ENCODE data around the gene ANKRD33.

The ANKRD33 gene, protein sequence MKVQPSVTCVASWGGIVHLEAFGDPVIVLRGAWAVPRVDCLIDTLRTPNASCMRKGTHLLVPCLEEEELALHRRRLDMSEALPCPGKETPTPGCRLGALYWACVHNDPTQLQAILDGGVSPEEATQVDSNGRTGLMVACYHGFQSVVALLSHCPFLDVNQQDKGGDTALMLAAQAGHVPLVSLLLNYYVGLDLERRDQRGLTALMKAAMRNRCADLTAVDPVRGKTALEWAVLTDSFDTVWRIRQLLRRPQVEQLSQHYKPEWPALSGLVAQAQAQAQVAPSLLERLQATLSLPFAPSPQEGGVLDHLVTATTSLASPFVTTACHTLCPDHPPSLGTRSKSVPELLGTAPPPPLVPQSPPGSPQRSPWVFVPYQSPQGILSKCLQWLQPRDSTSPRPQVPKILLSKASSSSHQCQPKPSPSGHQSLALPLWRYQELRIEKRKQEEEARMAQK

DNA sequence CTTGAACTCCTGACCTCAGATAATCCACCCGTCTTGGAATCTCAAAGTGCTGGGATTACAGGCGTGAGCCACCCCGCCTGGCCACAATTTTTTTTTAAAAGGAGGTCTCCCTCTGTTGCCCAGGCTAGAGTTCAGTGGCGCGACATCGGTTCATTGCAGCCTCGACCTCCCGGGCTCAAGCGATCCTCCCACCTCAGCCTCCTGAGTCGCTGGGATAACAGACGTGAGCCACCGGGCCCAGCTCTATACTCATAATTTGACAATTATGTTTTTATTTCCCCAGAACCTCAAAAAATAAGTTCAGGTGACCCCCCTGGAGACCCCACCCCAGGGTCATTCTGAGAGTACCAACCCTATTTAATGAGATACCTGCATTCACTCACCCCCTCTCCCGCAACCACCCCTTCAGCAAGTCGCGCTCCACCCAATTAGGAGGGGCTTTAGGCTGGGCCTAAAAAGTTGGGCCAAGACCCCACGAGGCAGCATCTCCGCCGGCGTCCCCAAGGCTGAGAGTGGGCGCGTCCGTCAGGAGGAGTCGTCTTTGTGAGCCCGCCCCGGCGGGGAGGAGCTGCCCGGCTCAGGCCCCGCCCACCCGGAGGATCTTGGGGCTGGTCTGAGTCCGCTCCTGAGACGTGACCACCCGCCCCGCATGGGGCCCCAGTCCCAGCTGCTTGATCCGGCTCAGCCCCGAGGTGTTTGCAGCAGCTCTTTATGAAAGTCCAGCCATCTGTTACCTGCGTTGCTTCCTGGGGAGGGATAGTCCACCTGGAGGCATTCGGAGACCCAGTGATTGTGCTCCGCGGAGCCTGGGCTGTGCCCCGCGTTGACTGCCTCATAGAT lies at the start of gene ANKRD33:
TSS of gene ANKRD33 (plus strand) at position 628 of the 840 bp plus-strand sequence. CDS start at position 712, 84 bp downstream.
- peak; percentile 35 to 69 for DNase-seq
- TF ChIP-seq POLR2A (IDR thresholded peaks at IDR 0.05; ENCODE audit: low read length) (no peak), GATA1 (IDR thresholded peaks at IDR 0.05; ENCODE audit: low read depth, low read length) (no peak)

DNA sequence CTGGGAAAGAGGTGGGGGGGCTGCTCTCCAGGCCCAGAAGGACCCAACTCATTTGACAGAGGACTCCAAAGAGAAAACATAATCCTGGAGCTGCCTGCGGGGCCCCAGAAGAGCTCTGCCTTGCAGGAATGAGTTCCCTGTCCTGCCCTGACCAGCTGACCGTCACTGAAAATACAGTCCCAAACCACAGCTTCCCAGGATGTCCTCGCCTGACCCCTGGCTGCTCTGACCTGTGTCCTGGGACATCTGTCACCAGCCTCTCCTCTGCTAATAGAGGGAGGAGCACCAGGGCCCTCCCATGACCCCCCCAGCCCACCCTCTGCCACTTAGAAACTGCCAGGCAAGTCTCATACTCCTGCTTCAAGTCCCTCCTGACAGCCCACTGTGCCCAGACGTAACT lies 49.1 kb upstream of the ANKRD33 start:
- TF ChIP-seq POLR2A (IDR thresholded peaks at IDR 0.05; ENCODE audit: low read length) = no peak
- TF ChIP-seq GATA1 (IDR thresholded peaks at IDR 0.05; ENCODE audit: low read depth, low read length) = no peak
- no peak for DNase-seq

DNA sequence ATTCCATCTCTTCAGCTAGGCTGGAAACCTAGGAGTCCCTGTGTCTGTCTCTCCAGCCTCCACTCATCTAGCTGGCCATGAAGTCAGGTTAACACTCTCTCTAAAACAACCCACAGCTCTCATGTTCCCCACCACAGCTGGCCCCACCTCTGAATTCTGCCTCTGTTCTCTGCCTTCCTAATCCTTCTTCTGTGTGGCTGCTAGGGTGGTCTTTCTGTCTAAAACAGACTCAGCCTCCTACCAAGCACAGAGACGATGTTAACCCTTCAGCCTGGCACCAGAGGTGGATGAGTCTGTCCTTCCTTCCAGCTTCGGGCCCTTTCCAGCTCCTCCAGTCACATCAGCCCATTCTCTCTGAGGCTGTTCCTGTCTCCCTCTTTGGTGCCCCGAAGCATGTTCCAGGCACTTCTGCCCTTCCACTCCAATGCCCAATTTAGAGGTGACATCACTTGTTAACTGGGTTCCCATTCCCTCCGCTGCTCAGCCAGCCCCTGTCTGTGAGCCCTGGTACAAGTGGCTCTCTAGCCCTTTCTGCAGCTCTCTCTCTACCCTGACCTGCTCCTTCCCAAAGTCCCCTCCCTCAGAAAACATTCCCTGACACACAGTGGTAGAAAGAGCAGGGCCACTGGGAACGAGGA lies 48.5 kb upstream of the ANKRD33 start:
- TF ChIP-seq POLR2A (IDR thresholded peaks at IDR 0.05; ENCODE audit: low read length) = no peak
- no peak for DNase-seq

DNA sequence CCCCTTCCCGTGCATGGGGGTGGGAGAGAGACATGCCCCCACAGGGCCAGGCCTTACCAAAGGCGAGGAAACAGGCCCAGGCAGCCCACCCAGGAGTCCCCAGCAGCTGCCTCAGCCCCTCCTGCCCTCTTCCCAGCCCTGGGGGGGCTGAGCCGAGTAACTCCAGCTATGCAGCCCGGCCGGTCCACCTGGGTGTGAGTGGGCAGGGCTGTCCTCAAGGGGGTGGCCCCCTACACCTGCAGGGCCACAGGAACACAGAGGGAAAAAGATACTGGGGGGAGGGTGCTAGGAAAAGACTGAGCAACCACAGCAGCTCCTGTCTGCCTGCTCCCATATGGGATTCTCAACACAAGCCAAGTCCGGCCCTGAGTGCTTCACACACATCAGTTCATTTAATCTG lies 46.9 kb upstream of the ANKRD33 start:
- TF ChIP-seq GATA1 (IDR thresholded peaks at IDR 0.05; ENCODE audit: low read depth, low read length) = no peak
- TF ChIP-seq POLR2A (IDR thresholded peaks at IDR 0.05; ENCODE audit: low read length) = no peak
- no peak for DNase-seq

DNA sequence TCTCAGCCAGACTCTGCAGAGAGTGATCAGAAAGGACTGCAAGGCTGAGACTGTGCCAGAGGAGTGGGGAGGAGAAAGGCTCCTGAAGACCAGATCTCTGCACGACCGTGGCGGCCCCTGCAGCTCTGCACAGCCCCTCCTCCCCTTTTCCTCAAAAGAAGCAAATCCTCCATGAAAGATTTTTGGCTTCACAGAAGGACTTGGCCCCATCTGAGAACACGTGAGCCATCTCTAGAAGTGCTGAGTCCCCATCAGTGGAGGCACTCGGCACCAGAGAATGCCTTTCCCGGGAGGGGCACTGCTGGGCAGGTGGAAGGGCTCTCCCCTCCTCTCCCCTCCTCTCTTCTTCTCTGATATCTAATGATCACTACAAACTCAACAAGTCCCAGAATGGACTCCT lies 46.2 kb upstream of the ANKRD33 start:
- no peak for DNase-seq
- no peak for TF ChIP-seq GATA1 (IDR thresholded peaks at IDR 0.05; ENCODE audit: low read depth, low read length)
- TF ChIP-seq POLR2A (IDR thresholded peaks at IDR 0.05; ENCODE audit: low read length) = no peak

DNA sequence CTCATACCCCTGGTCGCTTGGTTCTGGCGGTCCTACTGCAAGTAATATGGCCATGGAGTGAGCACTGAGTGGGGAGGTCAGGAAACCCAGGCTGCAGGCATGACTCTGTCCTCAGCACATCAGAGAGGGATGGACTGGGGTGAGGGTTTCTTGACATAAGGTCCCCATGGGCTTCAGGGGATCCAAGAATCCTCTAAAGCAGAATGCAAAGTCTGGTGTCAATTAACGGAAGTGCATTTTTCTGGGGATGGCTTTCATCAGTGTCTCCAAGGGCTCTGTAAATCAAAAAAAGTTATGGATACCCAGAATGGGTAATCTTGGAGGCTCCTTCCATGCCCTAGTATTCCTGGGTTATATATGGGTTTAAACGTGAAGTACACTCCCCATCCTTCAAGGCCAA lies 43.0 kb upstream of the ANKRD33 start:
- no peak for DNase-seq
- TF ChIP-seq GATA1 (IDR thresholded peaks at IDR 0.05; ENCODE audit: low read depth, low read length) = no peak
- no peak for TF ChIP-seq POLR2A (IDR thresholded peaks at IDR 0.05; ENCODE audit: low read length)

DNA sequence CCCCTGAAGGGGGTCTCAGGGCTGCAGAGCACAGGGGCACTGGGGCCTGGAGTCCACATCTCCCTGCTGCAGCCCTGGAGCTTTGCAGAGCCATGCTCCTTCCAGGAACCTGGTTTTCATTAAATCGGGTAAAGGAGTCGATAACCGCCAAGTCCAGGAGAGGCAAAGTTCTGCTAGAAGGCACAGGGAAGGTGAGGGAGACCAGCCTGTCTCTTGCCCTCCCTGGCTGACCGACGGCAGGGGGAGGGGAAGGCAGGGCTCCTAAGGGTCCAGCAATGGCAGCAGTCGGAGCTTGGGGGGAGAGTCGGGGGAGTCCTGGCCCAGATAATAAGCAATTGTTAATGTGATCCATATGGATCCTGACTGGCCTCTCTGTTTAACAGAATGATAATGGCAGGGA lies 42.4 kb upstream of the ANKRD33 start:
- DNase-seq = no peak
- TF ChIP-seq POLR2A (IDR thresholded peaks at IDR 0.05; ENCODE audit: low read length) (no peak), GATA1 (IDR thresholded peaks at IDR 0.05; ENCODE audit: low read depth, low read length) (no peak)

DNA sequence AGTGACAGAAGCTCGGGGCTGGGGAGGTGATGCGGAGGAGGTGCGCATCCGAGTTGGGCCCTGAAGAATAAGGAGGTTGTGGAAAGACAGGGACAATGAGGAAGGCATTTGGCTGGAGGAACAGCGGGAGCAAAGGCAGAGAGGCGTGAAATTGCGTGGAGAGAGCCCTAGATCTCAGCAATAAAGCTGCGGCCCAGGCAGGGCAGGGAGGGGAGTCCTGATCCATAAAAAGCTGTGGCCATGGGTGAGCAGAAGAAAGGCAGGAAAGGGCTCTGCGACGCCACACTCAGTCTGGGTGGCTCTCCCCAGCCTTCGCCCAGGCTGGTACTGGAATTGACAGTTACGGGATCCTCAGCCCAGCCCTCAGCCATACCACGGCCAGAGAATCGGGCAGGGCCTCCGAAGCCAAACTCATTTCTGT lies 41.6 kb upstream of the ANKRD33 start:
- DNase-seq = no peak
- TF ChIP-seq GATA1 (IDR thresholded peaks at IDR 0.05; ENCODE audit: low read depth, low read length) (no peak), POLR2A (IDR thresholded peaks at IDR 0.05; ENCODE audit: low read length) (no peak)

DNA sequence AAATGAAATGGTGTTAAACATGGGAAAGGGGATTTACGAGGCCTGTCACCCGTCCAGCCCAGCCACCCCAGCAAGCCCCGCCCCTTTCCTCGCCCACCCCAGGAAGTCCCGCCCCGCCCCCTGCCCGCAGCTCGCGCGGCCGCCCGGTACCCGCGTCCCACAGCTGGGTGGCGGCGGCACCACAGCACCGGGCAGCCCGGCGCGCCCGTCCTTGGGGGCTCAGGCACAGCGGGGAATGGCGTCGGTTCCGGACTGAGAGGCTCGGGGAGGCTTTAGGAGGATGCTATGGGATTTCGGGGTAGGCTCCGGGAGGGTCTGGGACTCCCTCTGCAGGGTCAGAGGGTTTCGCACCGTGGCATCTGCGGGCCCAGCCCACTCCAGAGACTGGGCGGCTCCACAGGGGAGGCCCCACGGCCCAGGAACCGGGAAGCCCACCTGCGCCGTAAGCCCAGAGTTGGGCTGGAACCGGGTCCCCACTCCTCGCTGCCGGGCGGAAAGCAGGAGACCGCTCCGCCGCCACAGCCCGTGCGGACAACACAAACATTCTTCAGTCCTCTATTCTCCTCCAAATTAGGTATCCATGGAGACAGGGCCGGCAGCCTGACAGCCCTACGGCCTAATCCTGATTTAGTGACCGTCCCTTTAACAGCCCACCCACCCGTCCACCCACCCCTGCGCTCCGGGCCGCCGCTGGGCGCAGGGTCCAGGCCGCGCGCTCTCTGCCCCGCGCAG lies 40.8 kb upstream of the ANKRD33 start:
- TF ChIP-seq GATA1 (IDR thresholded peaks at IDR 0.05; ENCODE audit: low read depth, low read length) (no peak), POLR2A (IDR thresholded peaks at IDR 0.05; ENCODE audit: low read length) (no peak)
- DNase-seq = no peak

DNA sequence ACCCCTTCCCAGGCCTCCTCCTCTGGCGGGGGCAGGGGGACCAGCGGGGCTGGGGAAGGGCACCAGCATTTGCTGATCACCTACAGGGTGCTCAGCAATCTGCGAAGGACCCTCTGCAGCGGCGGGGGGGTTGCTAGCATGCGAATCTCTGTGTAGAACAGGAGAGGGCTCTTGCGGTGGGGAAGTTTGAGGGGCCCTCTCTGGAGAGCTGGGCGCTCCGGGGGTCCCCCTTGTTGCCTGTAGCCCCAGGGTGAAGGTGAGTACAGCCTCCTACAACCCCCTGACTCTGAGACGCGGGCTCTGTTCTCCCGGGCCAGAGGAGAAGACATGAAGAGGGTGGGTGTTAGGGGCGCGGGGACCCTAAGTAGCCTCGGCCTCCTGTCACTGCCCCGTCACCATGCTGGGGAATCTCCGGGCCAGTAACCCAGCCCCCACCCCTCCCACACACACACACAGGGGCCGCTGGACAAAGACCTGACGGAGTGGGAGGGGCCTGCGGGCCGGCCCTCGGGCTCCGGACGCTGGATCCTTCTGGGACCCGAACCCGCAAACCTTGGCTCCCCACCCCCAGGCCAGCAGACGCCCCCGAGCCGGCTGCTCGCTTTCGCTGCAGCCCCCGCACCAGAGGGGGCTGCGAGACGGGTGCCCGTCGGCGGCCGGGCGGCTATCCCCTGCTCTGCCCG lies 40.1 kb upstream of the ANKRD33 start:
- TF ChIP-seq GATA1 (IDR thresholded peaks at IDR 0.05; ENCODE audit: low read depth, low read length) (no peak), POLR2A (IDR thresholded peaks at IDR 0.05; ENCODE audit: low read length) (no peak)
- no peak for DNase-seq

DNA sequence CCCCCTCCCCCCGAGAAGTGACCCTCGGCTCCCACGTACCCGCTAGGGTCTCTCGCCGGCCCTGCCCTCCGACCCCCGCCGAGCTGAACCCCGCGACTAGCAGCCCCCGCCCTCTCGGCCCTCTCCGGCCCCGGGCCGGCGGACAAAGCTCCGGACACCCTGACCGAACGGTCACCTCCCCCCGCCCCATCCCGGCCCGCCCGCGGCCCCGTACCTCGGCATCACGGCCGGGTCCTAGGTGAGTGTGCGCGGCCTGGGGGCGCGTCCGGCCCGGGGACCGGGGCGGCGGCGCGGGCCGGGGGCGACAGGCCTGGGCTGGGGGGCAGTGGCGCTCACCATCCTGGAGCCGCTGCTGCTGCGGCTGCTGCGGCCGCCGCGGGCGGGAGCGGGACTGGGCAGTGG lies 39.6 kb upstream of the ANKRD33 start, which contains the start of gene FIGNL2:
TSS of gene FIGNL2 (minus strand) at position 393 of the 402 bp plus-strand sequence. CDS start 26,305 bp downstream, outside the sequence.
- DNase-seq = no peak
- TF ChIP-seq GATA1 (IDR thresholded peaks at IDR 0.05; ENCODE audit: low read depth, low read length) (no peak), POLR2A (IDR thresholded peaks at IDR 0.05; ENCODE audit: low read length) (no peak)

DNA sequence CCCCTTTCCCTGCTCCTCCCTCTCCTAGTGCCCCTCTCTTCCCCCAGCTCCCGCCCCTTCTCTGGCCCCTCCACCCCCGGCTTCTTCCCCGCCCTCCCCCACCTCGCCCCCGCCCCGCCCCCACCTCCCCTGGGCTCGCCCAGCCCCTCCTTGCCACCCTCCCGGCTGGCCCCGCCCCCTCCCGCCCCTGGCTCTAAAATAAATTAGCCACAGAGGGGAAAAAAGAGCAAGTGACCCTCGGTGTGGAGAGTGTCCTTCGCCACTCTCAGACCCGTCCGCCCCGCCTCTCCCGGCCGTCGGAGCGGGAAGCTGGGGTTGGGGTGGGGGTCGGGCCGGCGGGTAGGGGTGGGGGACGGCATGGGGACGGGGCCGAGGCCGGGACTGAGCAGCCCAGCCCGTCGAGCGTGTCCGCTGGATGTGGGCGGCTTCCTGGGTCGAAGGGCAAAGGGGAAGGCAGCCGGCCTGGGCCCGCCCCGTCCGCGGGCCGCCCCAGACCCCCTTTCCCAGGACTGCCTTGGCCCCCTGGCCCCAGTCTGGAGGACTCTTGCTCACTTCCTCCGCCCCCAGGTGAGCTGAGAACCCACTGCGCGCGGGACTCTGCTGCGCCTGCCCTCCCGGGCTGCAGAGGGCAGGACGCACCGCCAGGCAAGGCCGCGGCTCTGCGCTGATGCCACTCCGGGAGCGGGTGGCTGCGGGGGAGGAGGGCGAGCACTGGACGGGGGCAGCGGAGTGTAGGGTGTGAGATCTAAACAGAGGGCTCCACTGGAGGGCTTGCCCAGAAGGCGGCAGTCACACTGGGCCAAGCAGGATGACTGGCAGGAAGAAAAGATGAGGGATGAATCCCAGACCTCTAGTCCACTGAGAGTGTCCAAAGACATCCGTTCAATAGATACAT lies 38.8 kb upstream of the ANKRD33 start:
- DNase-seq = no peak

More for the DNA sequence above, 38.8 kb upstream of the ANKRD33 start:
- TF ChIP-seq POLR2A (IDR thresholded peaks at IDR 0.05; ENCODE audit: low read length) (no peak), GATA1 (IDR thresholded peaks at IDR 0.05; ENCODE audit: low read depth, low read length) (no peak)

All from erythroblast (primary cell).